ENCODE results near the gene FRMD4A.

FRMD4A gene

DNA sequence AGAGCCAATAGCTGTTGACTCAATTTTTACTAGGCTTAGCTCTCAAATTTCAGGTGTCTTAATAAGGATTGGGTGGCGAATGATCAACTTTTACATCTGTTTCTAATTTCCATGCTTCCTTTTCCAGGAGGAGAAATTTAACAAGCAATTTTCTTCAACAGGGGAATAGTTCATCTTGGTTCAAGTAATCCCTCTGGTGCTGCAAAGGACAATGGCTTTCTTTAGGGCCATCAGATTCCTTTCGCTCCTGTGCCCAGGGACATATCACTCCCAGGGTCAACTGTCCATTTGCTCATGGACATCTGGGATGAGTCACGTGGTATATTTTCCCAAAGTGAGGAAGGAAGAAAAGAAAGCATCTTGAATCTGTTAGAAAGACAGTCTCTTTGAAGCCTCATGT lies 313.3 kb downstream of the FRMD4A start:
- DNase-seq (ENCODE audit: low read depth in 2 of 2) = no peak

DNA sequence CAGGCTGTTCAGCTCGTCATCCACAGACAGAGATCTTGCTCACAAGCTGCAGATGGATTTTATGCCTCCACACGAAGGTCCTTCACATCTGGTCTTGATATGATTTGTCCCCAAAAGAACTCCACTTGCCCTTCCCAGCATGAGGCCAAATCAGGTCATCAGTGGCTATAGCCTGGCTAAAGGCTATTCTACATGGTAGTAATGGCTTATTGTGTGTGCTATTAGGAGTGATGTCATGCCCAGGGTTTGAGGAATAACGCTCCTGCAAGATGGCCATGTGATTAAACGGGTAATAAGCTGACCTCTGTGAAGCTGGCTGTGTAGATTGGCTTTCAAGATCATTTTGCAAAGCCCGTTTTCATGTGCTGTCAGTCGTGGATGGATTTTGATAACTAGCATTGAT lies 313.8 kb downstream of the FRMD4A start:
- DNase-seq (ENCODE audit: low read depth in 2 of 2) = no peak

DNA sequence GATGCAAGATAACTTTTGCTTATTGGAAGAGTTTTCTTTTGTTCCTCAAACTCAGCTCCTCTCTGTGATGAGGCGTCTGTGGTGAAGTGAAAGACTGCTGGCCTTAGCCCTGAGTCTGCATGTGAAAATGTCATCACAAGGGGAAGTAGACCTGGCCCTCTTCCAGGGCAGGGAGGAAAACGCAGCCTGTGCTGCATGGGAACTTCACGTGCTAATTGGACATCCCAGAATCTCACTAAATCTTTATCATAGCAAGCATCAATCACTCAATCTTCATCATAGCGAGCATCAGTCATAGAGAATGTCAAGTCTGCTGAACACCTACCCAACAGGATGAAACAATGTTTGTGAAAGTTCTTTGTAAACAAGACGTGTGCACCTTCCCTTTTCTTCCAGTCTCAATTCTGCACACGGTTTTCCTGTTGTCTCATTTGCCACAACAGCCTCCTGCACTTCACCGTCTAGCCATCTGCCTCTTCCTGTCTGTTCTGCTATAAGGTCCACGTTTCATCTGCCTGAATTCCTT lies 314.6 kb downstream of the FRMD4A start:
- no peak for DNase-seq (ENCODE audit: low read depth in 2 of 2)

- DNase-seq (ENCODE audit: low read depth in 2 of 2) = no peak
These were observed 316.3 kb downstream of the FRMD4A start for GRCh38 chr10:14014423-14014822.

DNA sequence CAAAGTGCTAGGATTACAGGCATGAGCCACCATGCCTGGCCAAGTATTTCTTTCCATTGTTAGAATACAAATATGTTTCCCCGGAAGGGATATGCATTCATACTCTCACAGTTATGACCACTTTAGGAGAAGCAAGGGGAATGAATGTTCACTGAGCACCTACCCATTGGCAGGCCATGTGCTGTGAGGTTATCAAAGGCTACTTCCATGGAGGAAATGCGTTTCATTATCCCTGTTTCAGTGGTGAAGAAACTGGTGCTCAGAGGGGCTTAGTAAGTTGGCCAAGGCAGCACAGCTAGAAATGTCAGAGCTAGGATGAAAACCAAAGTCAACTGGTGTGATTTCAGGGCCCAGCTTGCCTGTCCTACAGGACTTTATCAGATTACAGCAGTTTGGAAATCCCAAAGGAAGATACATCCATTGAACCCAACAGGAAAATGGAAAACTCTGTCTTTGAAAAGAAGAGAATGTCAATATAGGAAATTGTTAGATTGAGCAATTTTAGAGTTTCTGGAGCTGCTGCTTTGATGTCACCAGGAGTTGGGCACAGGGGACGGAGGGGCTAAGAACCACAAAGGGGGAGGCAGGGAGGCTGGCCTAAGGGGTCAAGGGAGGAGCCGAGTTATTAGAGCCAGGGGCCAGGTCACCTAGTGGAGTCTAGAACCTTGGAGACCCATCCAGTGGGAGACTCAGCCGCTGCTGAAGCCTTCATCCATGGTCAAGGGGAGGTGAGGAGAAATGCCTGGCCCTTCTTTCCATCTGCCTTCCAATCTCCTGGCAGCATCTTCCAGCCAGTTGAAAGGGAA lies 319.8 kb downstream of the FRMD4A start:
- no peak for DNase-seq (ENCODE audit: low read depth in 2 of 2)

DNA sequence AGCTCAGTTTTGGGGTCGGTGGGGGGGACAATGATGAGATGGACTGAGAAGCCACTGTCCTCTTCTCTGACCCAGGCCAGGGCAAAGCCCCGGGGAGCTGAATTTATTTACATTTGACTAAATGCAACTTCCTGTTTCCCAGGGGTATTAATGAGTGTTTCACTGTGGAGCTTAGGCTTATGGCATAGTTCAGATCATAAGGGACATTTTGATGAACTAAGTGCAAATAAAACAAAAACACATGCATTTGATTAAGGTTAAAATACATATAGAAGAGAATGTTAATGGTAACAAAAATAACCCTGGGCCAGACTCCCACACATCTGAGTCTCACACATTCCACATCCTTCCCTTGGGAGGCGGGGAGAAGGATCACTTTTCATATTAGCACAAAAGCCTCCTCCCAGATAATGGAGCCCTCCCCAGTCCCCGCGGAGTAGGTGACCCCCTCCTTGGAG lies 320.6 kb downstream of the FRMD4A start:
- no peak for DNase-seq (ENCODE audit: low read depth in 2 of 2)

GRCh38 chr10:14009371-14010100 lies 321.2 kb downstream of the FRMD4A start:
- DNase-seq (ENCODE audit: low read depth in 2 of 2) = peak; percentile 31 to 46

- no peak for DNase-seq (ENCODE audit: low read depth in 2 of 2)
These were observed 322.0 kb downstream of the FRMD4A start for GRCh38 chr10:14008740-14009080.

DNA sequence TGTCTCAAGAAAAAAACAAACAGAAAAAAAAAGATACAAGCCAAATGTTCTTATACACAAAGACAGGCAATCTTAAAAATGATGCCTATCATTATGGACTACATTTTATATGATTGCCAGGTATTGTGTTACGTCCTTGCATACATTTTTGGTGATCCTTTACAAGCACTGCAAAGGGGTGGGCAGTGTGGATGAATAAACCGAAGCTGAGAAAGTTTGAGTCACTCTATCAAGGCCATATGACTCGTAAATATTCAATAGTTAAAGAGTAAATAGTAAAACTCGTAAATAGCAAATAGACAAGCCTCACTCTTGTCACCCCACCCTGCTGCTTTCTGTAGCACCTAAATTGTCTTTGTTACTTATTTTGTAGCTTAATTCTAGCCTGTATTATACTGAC lies 326.2 kb downstream of the FRMD4A start:
- no peak for DNase-seq (ENCODE audit: low read depth in 2 of 2)

DNA sequence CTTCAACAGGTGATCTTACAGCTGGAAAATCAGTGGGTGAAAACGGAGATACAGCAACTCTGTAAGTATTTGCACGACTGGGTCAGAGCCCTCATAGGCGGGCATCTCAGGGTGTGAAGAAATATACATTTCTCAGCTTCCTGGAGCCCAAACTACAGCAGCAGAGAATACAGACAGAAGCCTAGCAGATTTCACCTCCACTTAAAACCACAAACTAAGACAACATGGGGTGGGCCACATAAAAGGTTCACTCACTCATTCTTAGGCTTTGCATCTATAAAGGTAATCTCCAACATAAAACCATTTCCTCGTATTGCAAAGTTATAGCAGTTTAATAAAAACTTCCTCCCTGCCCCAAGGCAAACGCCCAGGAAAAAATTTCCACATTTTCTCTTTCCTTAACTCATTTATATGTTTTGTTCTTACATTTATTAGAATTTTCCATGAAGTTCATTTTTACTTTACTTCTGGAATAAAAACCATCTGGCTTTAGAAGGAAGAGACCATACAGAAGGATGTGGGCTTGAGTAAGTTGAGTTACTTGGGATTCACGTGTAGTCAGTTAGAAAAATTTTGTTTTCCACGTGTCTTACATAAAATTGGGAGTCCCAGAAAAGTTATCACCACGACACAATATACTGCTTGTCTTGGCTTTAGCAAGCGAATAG lies 327.1 kb downstream of the FRMD4A start:
- DNase-seq (ENCODE audit: low read depth in 2 of 2) = no peak

- DNase-seq (ENCODE audit: low read depth in 2 of 2) = no peak
These were observed 329.3 kb downstream of the FRMD4A start for GRCh38 chr10:14001298-14002040.

DNA sequence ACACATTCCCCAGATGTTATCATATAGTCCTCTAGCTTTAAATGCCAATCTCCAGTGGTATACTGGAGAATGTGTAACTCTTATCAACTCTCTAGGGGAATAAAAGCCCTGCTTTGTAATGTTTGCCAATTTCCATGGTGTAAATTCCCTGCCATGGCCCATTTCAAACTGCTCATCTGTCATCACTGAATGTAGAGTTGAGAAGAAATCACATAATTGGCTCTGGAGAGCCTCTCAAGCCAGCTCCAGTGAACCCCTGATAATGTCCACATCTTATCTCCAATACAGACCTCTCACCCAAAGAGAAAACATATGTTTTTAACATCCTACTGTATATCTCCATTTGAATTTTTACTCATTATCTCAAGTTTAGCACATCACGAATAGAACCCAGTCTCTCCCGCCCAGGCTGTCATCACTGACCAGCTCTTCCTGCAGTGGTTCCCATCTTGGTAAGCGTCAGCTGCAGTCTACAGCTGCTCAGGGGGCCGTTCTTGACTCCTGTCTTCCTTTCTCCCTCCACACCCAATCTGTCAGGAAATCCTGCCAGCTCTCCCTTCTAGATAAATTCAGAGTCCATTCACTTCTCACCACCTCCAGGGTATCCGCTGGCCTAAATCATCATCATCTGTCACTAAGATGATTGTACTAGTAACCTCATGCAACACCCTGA lies 332.4 kb downstream of the FRMD4A start:
- no peak for DNase-seq (ENCODE audit: low read depth in 2 of 2)

DNA sequence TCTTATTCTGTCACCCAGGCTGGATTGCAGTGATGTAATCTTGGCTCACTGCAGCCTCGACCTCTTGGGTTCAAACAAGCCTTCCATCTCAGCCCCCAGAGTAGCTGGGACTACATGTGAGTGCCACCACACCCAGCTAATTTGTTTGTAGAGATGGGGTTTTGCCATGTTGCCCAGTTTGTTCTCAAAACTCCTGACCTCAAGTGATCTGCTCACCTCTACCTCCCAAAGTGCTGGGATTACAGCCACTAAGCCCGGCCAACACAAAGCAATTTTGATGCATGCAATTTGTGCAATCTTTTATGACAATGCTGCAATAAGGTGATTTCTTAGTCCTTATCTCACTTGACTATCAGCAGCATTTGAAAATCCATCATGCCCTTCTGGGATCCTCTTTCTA lies 333.1 kb downstream of the FRMD4A start:
- no peak for DNase-seq (ENCODE audit: low read depth in 2 of 2)

- DNase-seq (ENCODE audit: low read depth in 2 of 2) = no peak
These were observed 335.8 kb downstream of the FRMD4A start for GRCh38 chr10:13994932-13995331.

- DNase-seq (ENCODE audit: low read depth in 2 of 2) = no peak
These were observed 337.0 kb downstream of the FRMD4A start for GRCh38 chr10:13993673-13994089.

DNA sequence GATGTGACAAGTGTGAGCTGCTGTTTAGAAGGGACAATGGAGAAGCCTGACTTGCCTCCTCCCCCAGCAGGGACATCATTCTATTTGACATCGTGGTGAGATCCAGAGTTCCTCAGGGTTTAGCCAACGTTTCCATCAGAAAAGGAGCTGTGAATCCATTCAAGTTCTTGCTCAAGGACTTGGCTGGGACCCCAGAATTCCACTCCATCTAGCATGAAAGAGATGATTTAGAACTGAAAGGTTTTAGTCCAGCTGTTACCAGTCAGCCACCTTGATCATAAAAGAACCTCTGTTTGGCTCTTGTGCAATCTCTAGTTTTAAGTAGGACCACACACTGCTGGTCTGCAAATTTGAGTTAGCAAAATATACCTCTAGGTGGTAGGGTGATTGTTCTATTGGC lies 337.6 kb downstream of the FRMD4A start:
- no peak for DNase-seq (ENCODE audit: low read depth in 2 of 2)

GRCh38 chr10:13991353-13991752 lies 339.4 kb downstream of the FRMD4A start:
- DNase-seq (ENCODE audit: low read depth in 2 of 2) = no peak

- no peak for DNase-seq (ENCODE audit: low read depth in 2 of 2)
These were observed 339.8 kb downstream of the FRMD4A start for GRCh38 chr10:13990946-13991345.

GRCh38 chr10:13990392-13990805 lies 340.3 kb downstream of the FRMD4A start:
- DNase-seq (ENCODE audit: low read depth in 2 of 2) = no peak

- DNase-seq (ENCODE audit: low read depth in 2 of 2) = no peak
These were observed 341.1 kb downstream of the FRMD4A start for GRCh38 chr10:13989616-13990015.

DNA sequence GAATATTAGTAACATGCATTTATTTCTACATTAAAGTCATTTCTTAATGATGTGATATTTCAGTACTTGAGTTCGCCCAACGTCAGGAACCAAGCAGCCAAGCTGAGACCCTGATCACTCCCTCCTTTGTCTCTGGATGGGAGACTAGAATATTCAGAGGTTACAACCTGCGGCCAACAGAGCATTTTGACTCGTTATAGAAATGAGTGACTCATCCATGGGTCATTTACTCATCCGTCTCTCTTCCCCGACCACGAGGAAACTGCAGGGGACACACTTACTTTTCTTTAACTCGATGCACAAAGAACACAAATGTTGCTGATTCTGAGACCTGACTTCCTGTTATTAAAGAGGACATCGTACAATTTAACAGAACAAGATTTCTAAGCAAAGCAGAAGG lies 343.3 kb downstream of the FRMD4A start:
- DNase-seq (ENCODE audit: low read depth in 2 of 2) = no peak
